Psoas muscle (tissue), 8 donors: Measurements from ENCODE around the gene KLHL29. TPM values are rescaled to one million over a fixed set of nuclear protein-coding genes. Genes with fewer than 3 reads are reported as not detected.

Source experiments
- ATAC-seq, 4 donors: fragments of 200-7000 bp; cut with Tn5 transposase; one replicate each; pipeline ENCODE4 v1.9.1; 2020; ENCODE audit warnings: moderate library complexity in 3 of 4, mild to moderate bottlenecking in 2 of 4
- DNase-seq, 2 donors: peaks; one replicate each; pipeline ENCODE4 v3.0.0-alpha.2; 2020
- H3K27ac ChIP-seq: fragments of 200-600 bp; one replicate; pipeline ENCODE4 v1.8.0; 2022
- H3K27me3 ChIP-seq, 3 donors: fragments of 200-600 bp in 1 of 3; one replicate each; pipeline versions ENCODE4 v1.6.1 to v1.8.0; 2013 to 2022; ENCODE audit warnings: low read length in 2 of 3, mild to moderate bottlenecking in 2 of 3, moderate library complexity in 1 of 3; ENCODE audit not compliant: insufficient read depth in 3 of 3
- H3K36me3 ChIP-seq, 2 donors: fragments of 200-600 bp in 1 of 2; one replicate each; pipeline versions ENCODE4 v1.6.1 to v1.8.0; 2013 to 2022; ENCODE audit warnings: low read depth in 1 of 2, mild to moderate bottlenecking in 1 of 2, moderate library complexity in 1 of 2; ENCODE audit not compliant: insufficient read depth in 1 of 2
- H3K4me1 ChIP-seq: fragments of 200-600 bp; one replicate; pipeline ENCODE4 v1.8.0; 2022
- H3K4me3 ChIP-seq: fragments of 200-600 bp; one replicate; pipeline ENCODE4 v1.8.0; 2022; ENCODE audit warnings: mild to moderate bottlenecking
- H3K9me3 ChIP-seq: fragments of 200-600 bp; one replicate; pipeline ENCODE4 v1.8.0; 2022
- WGBS, 3 donors: extraction: QIAGEN DNeasy Blood & Tissue Kit; methylation state at CpG; one replicate each; pipeline versions ENCODE4 v1.1.6 to v1.1.7; 2013; 5-methylcytosine and 5-hydroxymethylcytosine counted together
- intact Hi-C, 2 donors: fragments of 100-400 bp; cut with DNase I; formaldehyde crosslinking; loops; one replicate each; pipeline versions ENCODE4 v1.11.0 to v1.14.2; 2022
- polyA plus RNA-seq, 3 donors: library from polyadenylated mRNA; stranded (reverse); fragments of 200-250 nt; gene quantifications; one replicate each; pipeline ENCODE4 v1.2.3, GENCODE V29; 2013
- total RNA-seq, 4 donors: library from RNA; stranded (reverse); fragmentation: NEBNext Ultra II Directional in 2 of 4; extraction: Animal tissue kit (Norgen Biotek cat#: 25700) in 2 of 4; gene quantifications; one replicate each; pipeline versions ENCODE4 v1.2.1 to v1.2.4, GENCODE V29; 2021 to 2023
- TF ChIP-seq, protein P1 (sequence below): fragments of 200-600 bp; IDR thresholded peaks from one replicate; pipeline ENCODE4 v1.8.0; 2022; ENCODE audit warnings: antibody characterized with exemption
- donor health status: healthy with polysubstance abuse.
- donor health status: DM: no; HTN: no; CAD: no; lungs with moderate emphysema.
- donor health status: Bipolar disorder and iron deficiency.
- donor health status: healthy.
- donor health status: DM: yes; HTN: yes; CAD: no.
- donor health status: DM: no; HTN: no; CAD: no.
- donor health status: DM: no; HTN: no; CAD: no.
- donor health status: DM: yes; HTN: yes; CAD: no.

The KLHL29 gene
- total and polyA plus RNA-seq, 7 donors = 4.4 to 14.1 (median 6.8) TPM

GRCh38 chr2:23465936-23466335 is 81.0 kb downstream of the KLHL29 start:
- H3K36me3 ChIP-seq = no peaks in the 10 kb centered on the region
- 81 to 89% (median 87%) methylated on average over 9 of the region's 9 CpGs for WGBS, 3 donors
- H3K4me3 ChIP-seq = no peak overlapping the region
- no peak overlapping the region for H3K27ac ChIP-seq
- intact Hi-C loops = no loop called here
- TF ChIP-seq, protein P1, sequence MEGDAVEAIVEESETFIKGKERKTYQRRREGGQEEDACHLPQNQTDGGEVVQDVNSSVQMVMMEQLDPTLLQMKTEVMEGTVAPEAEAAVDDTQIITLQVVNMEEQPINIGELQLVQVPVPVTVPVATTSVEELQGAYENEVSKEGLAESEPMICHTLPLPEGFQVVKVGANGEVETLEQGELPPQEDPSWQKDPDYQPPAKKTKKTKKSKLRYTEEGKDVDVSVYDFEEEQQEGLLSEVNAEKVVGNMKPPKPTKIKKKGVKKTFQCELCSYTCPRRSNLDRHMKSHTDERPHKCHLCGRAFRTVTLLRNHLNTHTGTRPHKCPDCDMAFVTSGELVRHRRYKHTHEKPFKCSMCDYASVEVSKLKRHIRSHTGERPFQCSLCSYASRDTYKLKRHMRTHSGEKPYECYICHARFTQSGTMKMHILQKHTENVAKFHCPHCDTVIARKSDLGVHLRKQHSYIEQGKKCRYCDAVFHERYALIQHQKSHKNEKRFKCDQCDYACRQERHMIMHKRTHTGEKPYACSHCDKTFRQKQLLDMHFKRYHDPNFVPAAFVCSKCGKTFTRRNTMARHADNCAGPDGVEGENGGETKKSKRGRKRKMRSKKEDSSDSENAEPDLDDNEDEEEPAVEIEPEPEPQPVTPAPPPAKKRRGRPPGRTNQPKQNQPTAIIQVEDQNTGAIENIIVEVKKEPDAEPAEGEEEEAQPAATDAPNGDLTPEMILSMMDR = no peak
- H3K27me3 ChIP-seq = no peaks in the 10 kb centered on the region
- H3K9me3 ChIP-seq = no peaks in the 10 kb centered on the region
- no peak for DNase-seq
- ATAC-seq = no peak
- H3K4me1 ChIP-seq = no peaks in the 10 kb centered on the region

DNA sequence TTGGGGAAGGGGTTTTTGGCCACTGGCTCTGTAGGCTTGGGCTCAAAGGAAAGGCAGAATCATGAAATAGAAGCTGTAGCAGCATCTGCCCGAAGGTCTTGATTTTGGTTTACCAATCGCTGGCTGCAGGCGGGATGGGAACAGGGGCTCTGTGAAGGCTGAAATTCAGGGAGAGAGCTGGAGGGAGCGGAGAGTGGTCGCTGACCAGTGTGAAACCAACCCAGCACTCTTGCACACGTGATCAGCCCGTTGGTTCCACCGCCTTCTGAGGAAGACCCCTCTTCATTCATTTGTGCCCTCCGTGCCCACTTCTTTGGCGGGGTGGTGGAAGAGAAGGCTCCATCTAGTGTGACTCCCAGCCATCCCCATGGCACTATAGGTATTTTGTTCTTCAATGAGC is 82.6 kb downstream of the KLHL29 start:
- Histone ChIP-seq H3K27ac (no peak overlapping the region), H3K4me1 (no peaks in the 10 kb centered on the region), H3K9me3 (no peaks in the 10 kb centered on the region), H3K27me3 (no peaks in the 10 kb centered on the region), H3K4me3 (no peak overlapping the region), H3K36me3 (no peaks in the 10 kb centered on the region)
- TF ChIP-seq, protein P1 = no peak
- intact Hi-C loops = no loop called here
- DNase-seq = no peak
- no peak for ATAC-seq
- 97 to 98% (median 97%) methylated on average over 10 of the region's 10 CpGs for WGBS, 3 donors

DNA sequence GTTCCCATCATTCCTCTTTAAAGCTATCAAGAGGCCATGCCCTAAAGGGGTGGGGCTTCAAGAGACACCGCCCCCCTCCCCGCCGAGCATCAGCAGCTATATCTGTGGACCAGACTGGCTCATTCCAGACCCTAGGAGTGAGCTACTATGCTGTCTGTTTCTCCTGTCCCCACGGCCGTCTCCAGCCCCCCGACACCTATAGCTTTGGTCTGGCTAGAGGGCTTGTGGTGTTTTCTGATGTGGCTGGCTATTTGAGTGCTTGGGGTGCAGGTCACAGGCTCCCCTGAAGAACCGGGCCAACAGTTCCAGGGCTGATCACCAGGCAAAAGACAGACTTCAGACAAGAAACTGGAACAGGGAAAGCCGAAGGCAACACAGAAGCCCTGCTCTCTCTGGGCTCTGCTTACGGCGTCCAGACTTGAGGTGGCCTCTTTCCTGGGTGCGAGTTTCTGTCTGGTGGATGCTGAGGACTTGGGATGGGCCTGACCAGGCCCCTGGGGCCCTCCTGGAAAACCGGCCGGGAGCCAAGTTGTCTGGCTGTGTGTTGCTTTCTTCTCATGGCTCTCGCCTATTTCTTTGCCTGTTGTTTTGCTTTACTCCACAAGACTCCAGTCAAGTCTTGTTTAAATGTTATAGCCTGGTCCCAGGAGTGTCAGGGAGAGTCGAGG is 83.6 kb downstream of the KLHL29 start:
- TF ChIP-seq, protein P1 = no peak
- no peaks in the 10 kb centered on the region for H3K27me3 ChIP-seq
- DNase-seq = no peak
- H3K4me1 ChIP-seq = no peaks in the 10 kb centered on the region
- no peak overlapping the region for H3K27ac ChIP-seq
- intact Hi-C loops = no loop called here
- no peak overlapping the region for H3K4me3 ChIP-seq
- 81 to 87% (median 83%) methylated on average over 15 of the region's 15 CpGs for WGBS, 3 donors
- peak in 3 of 4 donors; percentile 43 to 46 (median 46) for ATAC-seq
- H3K36me3 ChIP-seq = no peaks in the 10 kb centered on the region
- no peaks in the 10 kb centered on the region for H3K9me3 ChIP-seq

DNA sequence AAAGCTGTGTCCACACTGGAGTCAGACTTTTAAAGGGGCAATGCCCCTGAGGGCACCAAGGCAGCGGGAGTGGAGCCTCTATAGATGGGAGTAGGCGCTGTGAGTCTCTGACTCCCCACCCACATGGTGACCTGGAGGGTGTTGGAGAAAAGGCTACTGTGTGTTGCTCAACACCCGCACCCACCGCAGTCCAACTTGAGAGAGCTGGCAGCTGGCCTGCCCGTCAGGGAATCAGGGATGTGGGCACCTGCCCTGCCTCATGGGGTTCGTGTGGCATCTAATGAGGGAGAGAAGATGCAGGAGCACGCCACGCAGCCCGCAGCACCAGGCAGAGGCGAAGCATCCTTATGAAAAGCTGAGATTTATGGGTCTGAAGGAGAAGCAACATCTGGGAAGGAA is 84.2 kb downstream of the KLHL29 start:
- H3K4me1 ChIP-seq = no peaks in the 10 kb centered on the region
- no peaks in the 10 kb centered on the region for H3K27me3 ChIP-seq
- H3K27ac ChIP-seq = no peak overlapping the region
- H3K9me3 ChIP-seq = no peaks in the 10 kb centered on the region
- DNase-seq = no peak
- intact Hi-C loops = no loop called here
- H3K36me3 ChIP-seq = no peaks in the 10 kb centered on the region
- no peak overlapping the region for H3K4me3 ChIP-seq
- 94 to 95% (median 95%) methylated on average over 10 of the region's 10 CpGs for WGBS, 3 donors
- ATAC-seq = no peak
- TF ChIP-seq, protein P1 = no peak

DNA sequence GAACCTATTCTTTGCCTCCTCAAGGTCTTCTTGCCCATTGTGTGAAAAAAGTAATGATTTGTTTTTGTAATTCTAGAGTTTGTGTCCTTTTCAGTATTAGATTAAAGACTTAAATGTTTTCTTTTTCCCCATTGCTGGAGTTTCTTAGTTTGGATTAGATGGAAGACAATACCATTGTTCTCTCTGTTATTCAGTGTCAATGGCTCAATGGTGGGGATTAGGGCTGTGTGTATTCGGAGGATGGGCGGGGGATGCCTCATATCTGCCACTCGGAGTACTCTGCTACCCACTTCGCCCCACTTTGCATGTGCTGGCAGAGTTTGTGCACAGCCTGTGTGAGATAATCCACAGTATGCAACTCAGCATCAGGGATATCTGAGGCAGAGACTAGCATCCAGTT is 90.1 kb downstream of the KLHL29 start:
- H3K4me3 ChIP-seq = no peak overlapping the region
- DNase-seq (no peak), ATAC-seq (no peak)
- intact Hi-C loops = no loop called here
- H3K9me3 ChIP-seq = no peaks in the 10 kb centered on the region
- H3K27ac ChIP-seq = no peak overlapping the region
- 78 to 88% (median 84%) methylated on average over 4 of the region's 4 CpGs for WGBS, 3 donors
- TF ChIP-seq, protein P1 = no peak
- no peaks in the 10 kb centered on the region for H3K27me3 ChIP-seq
- H3K36me3 ChIP-seq = no peaks in the 10 kb centered on the region
- H3K4me1 ChIP-seq = no peaks in the 10 kb centered on the region
